Heart left ventricle (tissue), 16 donors: ENCODE measurements around the gene C5orf15. TPM values are rescaled to one million over a fixed set of nuclear protein-coding genes. Genes with fewer than 3 reads are reported as not detected.

Experiments
- ATAC-seq, 4 donors: fragments of 200-7000 bp; cut with Tn5 transposase; one replicate each; pipeline ENCODE4 v1.9.1; 2020 to 2022; ENCODE audit warnings: moderate library complexity in 4 of 4, mild to moderate bottlenecking in 3 of 4, moderate number of reproducible peaks in 1 of 4
- DNase-seq, 5 donors: peaks; one replicate each; pipeline ENCODE4 v3.0.0-alpha.2; 2020
- H3K27ac ChIP-seq, 12 donors: fragments of 200-600 bp; sonication (generic) in 4 of 12; one replicate each; pipeline versions ENCODE4 v1.5.0 to v1.8.0; 2016 to 2022; ENCODE audit warnings: mild to moderate bottlenecking in 2 of 12
- H3K27me3 ChIP-seq, 9 donors: fragments of 200-600 bp; sonication (generic) in 2 of 9; one replicate each; pipeline versions ENCODE4 v1.5.1 to v1.8.0; 2016 to 2022; ENCODE audit warnings: mild to moderate bottlenecking in 3 of 9
- H3K36me3 ChIP-seq, 9 donors: fragments of 200-600 bp; sonication (generic) in 2 of 9; one replicate each; pipeline versions ENCODE4 v1.5.0 to v1.8.0; 2018 to 2022; ENCODE audit warnings: mild to moderate bottlenecking in 2 of 9
- H3K4me1 ChIP-seq, 12 donors: fragments of 200-600 bp; sonication (generic) in 4 of 12; one replicate each; pipeline versions ENCODE4 v1.5.0 to v1.8.0; 2016 to 2022; ENCODE audit warnings: mild to moderate bottlenecking in 3 of 12
- H3K4me3 ChIP-seq, 12 donors: fragments of 200-600 bp; sonication (generic) in 4 of 12; one replicate each; pipeline versions ENCODE4 v1.5.0 to v1.8.0; 2017 to 2022; ENCODE audit warnings: mild to moderate bottlenecking in 9 of 12, moderate library complexity in 4 of 12
- H3K9me3 ChIP-seq, 12 donors: fragments of 200-600 bp; sonication (generic) in 4 of 12; one replicate each; pipeline versions ENCODE4 v1.5.0 to v1.8.0; 2016 to 2022; ENCODE audit warnings: mild to moderate bottlenecking in 1 of 12
- CTCF ChIP-seq, 12 donors: fragments of 200-600 bp; sonication (generic) in 4 of 12; IDR thresholded peaks; one replicate each; pipeline versions ENCODE4 v1.5.0 to v1.8.0; 2018 to 2022; ENCODE audit warnings: antibody characterized with exemption in 12 of 12, mild to moderate bottlenecking in 5 of 12
- POLR2A ChIP-seq, 2 donors: fragments of 450-650 bp; IDR thresholded peaks; one replicate each; pipeline ENCODE4 v1.6.1; 2017; ENCODE audit warnings: antibody characterized with exemption in 2 of 2, mild to moderate bottlenecking in 2 of 2, moderate library complexity in 2 of 2
- WGBS, 4 donors: extraction: QIAGEN DNeasy Blood & Tissue Kit in 2 of 4; methylation state at CpG; one replicate each; pipeline versions ENCODE4 v1.1.5 to v1.1.7; 2013 to 2018; 5-methylcytosine and 5-hydroxymethylcytosine counted together
- intact Hi-C, 10 donors: fragments of 100-400 bp; cut with DNase I; formaldehyde crosslinking; loops; one replicate each; pipeline versions ENCODE4 v1.11.1 to v1.14.2; 2022
- polyA plus RNA-seq, 2 donors: library from polyadenylated mRNA; stranded (reverse); fragments of 200-250 nt; gene quantifications; one replicate each; pipeline ENCODE4 v1.2.3, GENCODE V29; 2013
- total RNA-seq, 9 donors: library from RNA; depleted of rRNA in 2 of 9; stranded (reverse); fragments of >200 nt in 2 of 9; fragmentation: NEBNext Ultra II Directional in 3 of 9; extraction: Animal tissue kit (Norgen Biotek cat#: 25700) in 3 of 9; gene quantifications; one replicate each; pipeline versions ENCODE4 v1.1.0 to v1.2.4, GENCODE V29; 2016 to 2023
- donor health status: ischemic (EF 13 %, LVEDD 7.1; RV severe dilation, severe dysfunction).
- donor health status: healthy with polysubstance abuse.
- donor health status: DM: no; HTN: yes; CAD: no.
- donor health status: DM: no; HTN: no; CAD: no.
- donor health status: ischemic (EF 25% LVEDD 6.9; RV normal size, moderate dysfunction).
- donor health status: ischemic (EF 25% LVEDD 5.7; RV mildly dilated, moderate dysfunction).
- donor health status: healthy.
- donor health status: DM: yes; HTN: yes; CAD: no.
- donor health status: ischemic (EF 35%, LVEDD 5.7; RV mildly dilated, moderate dysfunction).
- donor health status: nonischemic (EF 11% LVEDD 7.7; RV severe dilation, severe dysfunction).
- donor health status: DM: yes; HTN: yes; CAD: no.
- donor health status: PGD.
- donor health status: ischemic (EF 29% LVEDD 5.4; RV normal size, mild dysfunction).
- donor health status: nonischemic (EF 23%, LVEDD 6.1; RV moderate dilation, normal function).

C5orf15 gene
- total and polyA plus RNA-seq, 11 donors = 15.8 to 68.6 (median 35.8) TPM

DNA sequence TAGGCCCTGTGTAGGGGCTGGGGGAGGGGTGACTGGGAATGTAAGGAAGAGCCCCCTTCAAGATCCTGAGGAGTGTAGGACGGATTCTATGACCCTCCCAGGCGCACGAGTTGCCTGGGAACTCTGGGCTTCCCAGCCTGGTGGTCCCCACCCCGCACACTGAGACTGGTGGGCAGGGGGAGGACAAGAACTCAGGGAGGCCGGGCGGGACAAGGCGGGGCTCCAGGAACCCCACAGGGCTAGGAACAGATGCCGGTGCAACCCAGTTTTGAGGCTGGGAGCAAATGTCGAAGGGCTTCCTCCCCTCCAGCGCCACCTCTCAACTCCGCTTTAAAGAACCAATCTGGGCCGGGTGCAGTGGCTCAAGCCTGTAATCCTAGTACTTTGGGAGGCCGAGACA, 37.7 kb upstream of the C5orf15 start:
- intact Hi-C loops = no loop called here
- Histone ChIP-seq H3K4me1 (peaks cover 6 to 40% (median 35%) of the 10 kb centered on the region in 12 donors), H3K27me3 (no peaks in the 10 kb centered on the region), H3K27ac (peak overlapping the region; percentile 94 to 100 (median 100)), H3K4me3 (peak overlapping the region in 9 of 12 donors; percentile 62 to 95 (median 93)), H3K36me3 (peaks cover 0 to 15% (median 4%) of the 10 kb centered on the region in 9 donors), H3K9me3 (no peaks in the 10 kb centered on the region)
- ATAC-seq = no peak
- 88 to 90% (median 89%) methylated on average over 13 of the region's 13 CpGs for WGBS, 4 donors
- no peak for TF ChIP-seq CTCF (IDR thresholded peaks at IDR 0.05)
- TF ChIP-seq POLR2A (IDR thresholded peaks at IDR 0.05) = no peak
- DNase-seq = no peak

GRCh38 chr5:134005417-134006061, 37.1 kb upstream of the C5orf15 start:
- intact Hi-C loops = no loop called here
- TF ChIP-seq CTCF (IDR thresholded peaks at IDR 0.05) = peak in 2 of 12 donors; percentile 1 to 8
- no peak for TF ChIP-seq POLR2A (IDR thresholded peaks at IDR 0.05)
- ATAC-seq (peak in 3 of 4 donors; percentile 14 to 46 (median 35)), DNase-seq (peak in 4 of 5 donors; percentile 47 to 70 (median 61))
- peak overlapping the region; percentile 94 to 100 (median 100) for H3K27ac ChIP-seq
- no peaks in the 10 kb centered on the region for H3K9me3 ChIP-seq
- 10 to 13% (median 12%) methylated on average over 33 to 40 of the region's 40 CpGs for WGBS, 4 donors
- H3K36me3 ChIP-seq = peaks cover 0 to 20% (median 8%) of the 10 kb centered on the region in 9 donors
- H3K4me1 ChIP-seq = peaks cover 6 to 45% (median 41%) of the 10 kb centered on the region in 12 donors
- H3K4me3 ChIP-seq = peak overlapping the region; percentile 61 to 99 (median 90)
- no peaks in the 10 kb centered on the region for H3K27me3 ChIP-seq

DNA sequence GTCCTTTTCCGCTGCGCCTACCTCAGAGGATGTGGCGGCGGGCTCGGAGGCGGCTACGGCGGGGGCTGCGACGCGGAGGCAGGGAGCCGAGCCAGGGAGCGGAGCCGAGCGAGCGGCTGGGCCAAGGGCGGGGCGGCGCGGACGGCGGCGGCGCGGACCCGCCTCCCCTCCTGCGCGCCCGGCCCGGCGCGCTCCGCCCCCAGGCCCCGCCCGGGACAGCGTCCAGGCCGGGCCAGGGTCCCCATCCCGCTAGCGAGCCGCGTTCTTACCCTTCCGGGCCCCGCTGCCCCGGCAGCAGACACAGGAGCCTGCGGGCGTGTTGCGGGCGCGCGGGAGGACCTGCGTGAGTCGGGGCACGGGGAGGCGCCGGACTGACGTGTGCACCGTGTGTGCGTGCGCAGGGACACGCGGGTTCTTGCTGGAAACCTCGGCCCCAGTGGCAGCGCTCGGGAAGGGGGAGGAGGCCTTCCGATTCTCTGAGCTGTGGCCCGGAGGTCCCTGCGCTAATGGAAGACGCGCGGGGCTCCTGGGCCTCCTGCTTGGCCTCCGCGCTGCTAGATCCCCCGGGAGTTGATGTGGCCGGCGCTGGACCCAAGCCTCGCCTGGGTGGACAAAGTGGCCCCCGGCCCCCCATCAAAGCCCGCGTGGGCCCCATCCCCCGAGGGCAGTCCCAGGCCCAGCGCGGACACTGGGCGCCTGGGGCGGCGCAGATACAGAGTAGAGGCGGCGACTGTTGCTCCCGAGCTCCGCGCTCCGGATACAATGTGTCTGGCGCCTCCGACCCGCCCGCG, 36.4 kb upstream of the C5orf15 start, which contains the start of gene VDAC1:
VDAC1 (minus strand) TSS at position 350 of the 791 bp plus-strand sequence. CDS start 11,963 bp downstream, outside the sequence.
- peaks cover 7 to 53% (median 48%) of the 10 kb centered on the region in 12 donors for H3K4me1 ChIP-seq
- TF ChIP-seq POLR2A (IDR thresholded peaks at IDR 0.05) (peak in 1 of 2 donors; percentile 77), CTCF (IDR thresholded peaks at IDR 0.05) (peak in 4 of 12 donors; percentile 24 to 32 (median 28))
- DNase-seq (peak; percentile 84 to 91 (median 88)), ATAC-seq (peak; percentile 71 to 90 (median 86))
- H3K27ac ChIP-seq = peak within 1 kb of the TSS; percentile 94 to 100 (median 100)
- peak within 1 kb of the TSS; percentile 61 to 99 (median 90) for H3K4me3 ChIP-seq
- peaks cover 0 to 23% (median 8%) of the 10 kb centered on the region in 9 donors for H3K36me3 ChIP-seq
- no peaks in the 10 kb centered on the region for H3K27me3 ChIP-seq
- H3K9me3 ChIP-seq = no peaks in the 10 kb centered on the region
- intact Hi-C loops = loop anchor here in 1 of 10 donors (5.0 kb wide), 1 partner anchor 38 kb away; the partner anchor contains the start of gene C5orf15
- 0 to 1% (median 0%) methylated on average over 39 to 96 of the region's 96 CpGs for WGBS, 4 donors
